Ureter (tissue), 1 donor: Measurements from ENCODE around the gene FSCN2. TPM values are rescaled to one million over a fixed set of nuclear protein-coding genes. Genes with fewer than 3 reads are reported as not detected.

ENCODE experiments used
- DNase-seq: peaks from one replicate; pipeline ENCODE4 v3.0.0-alpha.2; 2020; ENCODE audit warnings: low spot score
- total RNA-seq: library from RNA; stranded (reverse); gene quantifications from one replicate; pipeline ENCODE4 v1.2.4, GENCODE V29; 2023
- donor health status: DM: yes; HTN: yes; CAD: no.

Gene FSCN2
- total RNA-seq, 1 donor from 2014 or later, result 4.2 TPM

- DNase-seq, result no peak
Measured at GRCh38 chr17:81556175-81556691, 28.1 kb downstream of the FSCN2 start.

GRCh38 chr17:81556863-81557262 is 28.7 kb downstream of the FSCN2 start:
- DNase-seq, result no peak

GRCh38 chr17:81557276-81558114 is 29.3 kb downstream of the FSCN2 start:
- no peak for DNase-seq

- no peak for DNase-seq
Measured at GRCh38 chr17:81558115-81558468, 29.9 kb downstream of the FSCN2 start.

GRCh38 chr17:81558941-81559806 is 31.0 kb downstream of the FSCN2 start:
- DNase-seq, result no peak

GRCh38 chr17:81561494-81561885 is 33.3 kb downstream of the FSCN2 start:
- DNase-seq, result no peak

- DNase-seq, result no peak
Measured at GRCh38 chr17:81563861-81564586, 35.8 kb downstream of the FSCN2 start.

GRCh38 chr17:81564778-81565177 is 36.6 kb downstream of the FSCN2 start:
- no peak for DNase-seq

- DNase-seq, result no peak
Measured at GRCh38 chr17:81565231-81565630, 37.1 kb downstream of the FSCN2 start.

GRCh38 chr17:81566461-81567126 is 38.4 kb downstream of the FSCN2 start:
- DNase-seq, result peak; percentile 75

GRCh38 chr17:81567191-81567590 is 39.0 kb downstream of the FSCN2 start:
- no peak for DNase-seq

- no peak for DNase-seq
Measured at GRCh38 chr17:81568416-81568815, 40.2 kb downstream of the FSCN2 start.

- DNase-seq, result no peak
Measured at GRCh38 chr17:81569986-81570514, 41.9 kb downstream of the FSCN2 start.

- DNase-seq, result no peak
Measured at GRCh38 chr17:81570964-81571363, 42.8 kb downstream of the FSCN2 start.

GRCh38 chr17:81572563-81573168 is 44.5 kb downstream of the FSCN2 start:
- no peak for DNase-seq

GRCh38 chr17:81573794-81574642 is 45.8 kb downstream of the FSCN2 start:
- DNase-seq, result no peak

GRCh38 chr17:81574643-81574956 is 46.4 kb downstream of the FSCN2 start:
- no peak for DNase-seq

GRCh38 chr17:81575836-81576235 is 47.7 kb downstream of the FSCN2 start:
- no peak for DNase-seq

GRCh38 chr17:81576621-81577277 is 48.6 kb downstream of the FSCN2 start:
- DNase-seq, result no peak
